SH-SY5Y (cell line): Measurements from ENCODE around the gene NKTR.

Experiments used
- GATA2 ChIP-seq: IDR thresholded peaks from 2 replicates; pipeline ENCODE4 v1.6.1; 2011; ENCODE audit warnings: mild to moderate bottlenecking, low read depth, low read length
- GATA3 ChIP-seq: IDR thresholded peaks from 2 replicates; pipeline ENCODE4 v1.6.1; 2011; ENCODE audit warnings: low read depth, mild to moderate bottlenecking, low read length, moderate library complexity

GRCh38 chr3:42638339-42638842 is 37.9 kb downstream of the NKTR start:
- TF ChIP-seq GATA3 (no peak), GATA2 (no peak)
